GM12872 (cell line): ENCODE data around the gene TRIO.

Experiments
- CTCF ChIP-seq: IDR thresholded peaks from 3 replicates; pipeline ENCODE4 v1.5.1; 2011; ENCODE audit warnings: low read depth, mild to moderate bottlenecking, low read length, moderate library complexity; ENCODE audit not compliant: insufficient read depth

Gene TRIO

GRCh38 chr5:14385019-14385418 lies 241.9 kb downstream of the TRIO start:
- TF ChIP-seq CTCF, result no peak

DNA sequence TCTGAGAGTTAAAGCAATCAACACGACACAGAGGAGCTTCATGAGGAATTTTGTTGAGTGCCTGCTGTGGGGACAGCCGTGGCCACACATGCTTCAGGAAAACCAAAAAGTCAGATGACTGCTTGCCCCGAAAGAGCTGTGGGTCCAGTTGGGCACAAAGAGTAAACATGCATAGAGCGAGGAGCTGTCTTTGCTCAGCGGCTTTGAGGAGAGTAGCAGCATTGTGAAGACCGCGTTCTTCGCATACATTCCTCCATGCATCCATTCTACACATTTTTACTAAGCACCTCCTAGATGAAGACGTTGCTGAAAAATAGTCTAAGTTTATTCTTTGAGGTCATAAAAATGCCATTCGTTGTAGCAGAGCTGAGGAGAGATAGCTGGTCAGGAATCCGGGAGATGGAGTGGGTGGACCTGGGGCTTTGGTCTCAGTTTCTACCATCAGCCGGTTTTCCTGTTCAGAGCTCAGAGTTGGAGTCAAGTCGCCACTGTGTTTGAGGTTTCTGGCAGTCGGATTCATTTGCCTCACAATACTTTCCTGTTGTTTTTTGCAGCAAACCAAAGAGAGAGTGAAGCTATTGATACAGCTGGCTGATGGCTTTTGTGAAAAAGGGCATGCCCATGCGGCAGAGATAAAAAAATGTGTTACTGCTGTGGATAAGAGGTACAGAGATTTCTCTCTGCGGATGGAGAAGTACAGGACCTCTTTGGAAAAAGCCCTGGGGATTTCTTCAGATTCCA lies 243.9 kb downstream of the TRIO start:
- no peak for TF ChIP-seq CTCF

DNA sequence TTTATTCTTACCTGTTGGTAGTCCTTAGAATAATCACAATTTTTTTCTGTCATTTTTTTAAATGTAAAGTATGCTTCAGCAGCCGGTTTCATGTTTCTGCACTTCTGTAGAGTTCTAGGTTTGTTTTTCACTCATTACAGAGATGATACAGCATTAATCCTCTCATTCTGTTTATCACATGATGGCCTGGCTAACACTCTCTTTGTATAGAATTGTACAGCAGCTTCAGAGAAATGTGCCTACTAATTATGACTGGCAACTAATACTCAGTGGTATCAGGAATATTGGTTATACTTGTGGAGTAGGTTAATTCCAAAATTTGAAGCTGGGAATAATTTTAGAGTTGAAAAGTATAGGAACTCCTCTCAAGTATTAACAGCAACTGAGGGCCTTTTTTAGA lies 245.6 kb downstream of the TRIO start:
- TF ChIP-seq CTCF, result no peak

DNA sequence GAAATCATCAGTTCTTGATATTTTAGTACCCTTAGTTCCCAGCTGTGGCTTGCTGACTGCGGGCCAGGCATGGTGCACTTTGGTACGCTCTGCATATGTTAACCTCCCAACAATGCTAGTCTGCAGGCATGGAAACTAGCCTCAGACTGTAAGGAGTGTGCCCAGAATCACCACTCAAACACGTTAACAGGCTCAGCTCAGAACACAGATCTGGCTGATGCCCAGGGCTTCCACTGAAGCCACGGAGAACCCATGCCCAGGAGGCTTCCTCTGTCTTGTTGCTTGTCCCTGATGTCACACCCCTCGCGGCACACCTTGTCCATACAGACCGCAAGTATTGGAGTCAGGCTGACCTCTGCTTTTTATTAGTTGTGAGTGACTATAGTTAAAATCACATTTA lies 251.2 kb downstream of the TRIO start:
- no peak for TF ChIP-seq CTCF

DNA sequence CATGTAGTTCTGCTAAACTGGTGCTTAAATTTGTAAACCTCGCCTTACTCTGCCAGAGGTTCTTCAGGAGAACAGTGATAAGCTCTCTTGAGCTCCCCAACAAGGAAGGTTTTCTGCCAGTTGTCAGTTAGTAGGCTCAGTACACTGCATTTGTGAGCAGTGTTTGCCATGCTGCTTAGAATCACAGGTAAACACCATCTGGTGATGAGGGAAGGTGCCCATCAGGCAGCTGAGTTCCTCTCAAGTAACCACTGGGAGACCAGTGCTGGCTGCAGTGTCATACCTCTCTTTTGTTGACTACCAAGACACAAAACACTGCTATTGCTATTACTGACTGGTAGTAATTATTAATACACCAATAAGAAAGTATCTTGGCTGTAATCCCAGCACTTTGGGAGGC lies 252.3 kb downstream of the TRIO start:
- no peak for TF ChIP-seq CTCF

DNA sequence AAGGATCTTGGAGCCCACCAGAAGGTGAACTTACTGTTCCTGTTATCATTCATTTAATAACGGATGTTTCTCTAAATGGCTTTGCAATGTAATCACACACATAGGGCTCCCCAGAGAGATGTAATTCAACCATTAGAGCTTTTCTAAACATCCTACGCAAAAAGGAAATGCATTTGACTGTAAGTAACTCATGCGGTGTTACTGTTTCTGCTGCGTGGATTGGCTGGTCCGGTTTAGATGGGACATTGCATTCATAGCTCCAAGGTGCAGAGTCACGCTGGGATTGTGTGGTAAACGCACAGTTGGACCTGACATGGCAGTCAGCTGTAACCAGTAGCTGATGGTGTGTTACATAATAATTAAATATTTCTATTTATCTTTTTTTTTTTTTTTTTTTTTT lies 252.9 kb downstream of the TRIO start:
- TF ChIP-seq CTCF, result no peak

GRCh38 chr5:14396737-14397136 lies 253.6 kb downstream of the TRIO start:
- no peak for TF ChIP-seq CTCF
